Measurements from ENCODE around the gene SUPT3H. TPM values are rescaled to one million over a fixed set of nuclear protein-coding genes. Genes with fewer than 3 reads are reported as not detected.
A peak's percentile ranks its signal among the peaks of the same experiment; 100 is the strongest.
"Not testable (repeated sequence)": the region's sequence is repeated elsewhere in the genome, so short reads cannot be mapped to it uniquely, and the experiment has no call there.

SUPT3H gene
- total and polyA plus RNA-seq, 2 donors (not counting 1 experiment from before 2014, with no cell fraction given) = 5.5 to 12.4 TPM

GRCh38 chr6:44867571-44868334 is 510.0 kb downstream of the SUPT3H start:
- no peaks in the 10 kb centered on the region for H3K36me3 ChIP-seq (replicated peaks in 1 of 2; ENCODE audit: control extremely low read depth in 1 of 2, control insufficient read depth in 1 of 2, extremely low read depth in 1 of 2, insufficient read depth in 2 of 2, low read length in 1 of 2)
- intact Hi-C loops (cut with micrococcal nuclease) = no loop called here
- TF ChIP-seq, protein P1, sequence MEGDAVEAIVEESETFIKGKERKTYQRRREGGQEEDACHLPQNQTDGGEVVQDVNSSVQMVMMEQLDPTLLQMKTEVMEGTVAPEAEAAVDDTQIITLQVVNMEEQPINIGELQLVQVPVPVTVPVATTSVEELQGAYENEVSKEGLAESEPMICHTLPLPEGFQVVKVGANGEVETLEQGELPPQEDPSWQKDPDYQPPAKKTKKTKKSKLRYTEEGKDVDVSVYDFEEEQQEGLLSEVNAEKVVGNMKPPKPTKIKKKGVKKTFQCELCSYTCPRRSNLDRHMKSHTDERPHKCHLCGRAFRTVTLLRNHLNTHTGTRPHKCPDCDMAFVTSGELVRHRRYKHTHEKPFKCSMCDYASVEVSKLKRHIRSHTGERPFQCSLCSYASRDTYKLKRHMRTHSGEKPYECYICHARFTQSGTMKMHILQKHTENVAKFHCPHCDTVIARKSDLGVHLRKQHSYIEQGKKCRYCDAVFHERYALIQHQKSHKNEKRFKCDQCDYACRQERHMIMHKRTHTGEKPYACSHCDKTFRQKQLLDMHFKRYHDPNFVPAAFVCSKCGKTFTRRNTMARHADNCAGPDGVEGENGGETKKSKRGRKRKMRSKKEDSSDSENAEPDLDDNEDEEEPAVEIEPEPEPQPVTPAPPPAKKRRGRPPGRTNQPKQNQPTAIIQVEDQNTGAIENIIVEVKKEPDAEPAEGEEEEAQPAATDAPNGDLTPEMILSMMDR (IDR thresholded peaks at IDR 0.05) = no peak
- no peak for TF ChIP-seq EZH2 (IDR thresholded peaks at IDR 0.05; ENCODE audit: borderline replicate concordance, insufficient read depth, low read depth, low read length, poor library complexity, severe bottlenecking)
- H3K4me2 ChIP-seq (replicated peaks; ENCODE audit: low read depth, low read length, poor library complexity, severe bottlenecking) = no peak overlapping the region
- Mint-ChIP-seq H3K4me1 (peaks cover 14% of the 10 kb centered on the region), H3K27ac (no peak overlapping the region), H3K9me3 (ENCODE audit: insufficient read depth) (peaks cover 2% of the 10 kb centered on the region), H3K4me3 (no peak overlapping the region), H3K27me3 (no peaks in the 10 kb centered on the region)
- H2AFZ ChIP-seq (ENCODE audit: insufficient read depth, low read depth, low read length, poor library complexity, severe bottlenecking) = no peak overlapping the region
- H3K79me2 ChIP-seq (ENCODE audit: control insufficient read depth, insufficient read depth, low read length) = no peaks in the 10 kb centered on the region
- no peaks in the 10 kb centered on the region for H4K20me1 ChIP-seq (ENCODE audit: control insufficient read depth, insufficient read depth, low read length, poor library complexity, severe bottlenecking)
- no peak overlapping the region for H3K4me3 ChIP-seq (ENCODE audit: control extremely low read depth in 1 of 5, extremely low read depth in 1 of 5, insufficient read depth in 1 of 5, low read depth in 2 of 5, low read length in 4 of 5)
- no peak overlapping the region for H3K9ac ChIP-seq (ENCODE audit: low read length)
- ChIA-PET CTCF (interaction anchor here (0.6 kb wide), 1 partner anchor 346 kb away, joined by 3 read pairs; no protein-coding TSS in a partner anchor), POLR2A (no interaction called here)
- DNase-seq (peak; percentile 9), ATAC-seq (ENCODE audit: low read depth) (no peak)
- H3K27me3 ChIP-seq (replicated peaks in 1 of 4; ENCODE audit: control extremely low read depth in 1 of 4, control insufficient read depth in 3 of 4, insufficient read depth in 4 of 4, low read length in 3 of 4) = no peaks in the 10 kb centered on the region
- peaks cover 0 to 9% (median 6%) of the 10 kb centered on the region in 3 donors for H3K9me3 ChIP-seq (ENCODE audit: control extremely low read depth in 1 of 3, control insufficient read depth in 2 of 3, insufficient read depth in 1 of 3, low read length in 2 of 3)
- H3K27ac ChIP-seq (ENCODE audit: low read length in 2 of 2) = no peak overlapping the region
- peaks cover 4 to 12% of the 10 kb centered on the region in 2 donors for H3K4me1 ChIP-seq (ENCODE audit: control insufficient read depth in 2 of 2, insufficient read depth in 2 of 2, low read length in 2 of 2)
- WGBS (ENCODE audit: insufficient coverage) = 100% methylated on average over 1 of the region's 7 CpGs

- intact Hi-C loops (cut with micrococcal nuclease); POLR2A ChIA-PET; H3K4me3 ChIP-seq (ENCODE audit: control extremely low read depth in 1 of 5, extremely low read depth in 1 of 5, insufficient read depth in 1 of 5, low read depth in 2 of 5, low read length in 4 of 5); CTCF ChIA-PET; DNase-seq; ATAC-seq (ENCODE audit: low read depth); H3K9me3 Mint-ChIP-seq (ENCODE audit: insufficient read depth); H3K27me3 Mint-ChIP-seq; H3K27ac Mint-ChIP-seq; H3K79me2 ChIP-seq (ENCODE audit: control insufficient read depth, insufficient read depth, low read length); H3K27me3 ChIP-seq (replicated peaks in 1 of 4; ENCODE audit: control extremely low read depth in 1 of 4, control insufficient read depth in 3 of 4, insufficient read depth in 4 of 4, low read length in 3 of 4); H2AFZ ChIP-seq (ENCODE audit: insufficient read depth, low read depth, low read length, poor library complexity, severe bottlenecking); H3K27ac ChIP-seq (ENCODE audit: low read length in 2 of 2); H3K9ac ChIP-seq (ENCODE audit: low read length); H3K36me3 ChIP-seq (replicated peaks in 1 of 2; ENCODE audit: control extremely low read depth in 1 of 2, control insufficient read depth in 1 of 2, extremely low read depth in 1 of 2, insufficient read depth in 2 of 2, low read length in 1 of 2); H3K4me3 Mint-ChIP-seq; H3K4me2 ChIP-seq (replicated peaks; ENCODE audit: low read depth, low read length, poor library complexity, severe bottlenecking); H3K9me3 ChIP-seq (ENCODE audit: control extremely low read depth in 1 of 3, control insufficient read depth in 2 of 3, insufficient read depth in 1 of 3, low read length in 2 of 3); H4K20me1 ChIP-seq (ENCODE audit: control insufficient read depth, insufficient read depth, low read length, poor library complexity, severe bottlenecking): not testable (repeated sequence)
- H3K4me1 Mint-ChIP-seq = peaks cover 14% of the 10 kb centered on the region
- H3K4me1 ChIP-seq (ENCODE audit: control insufficient read depth in 2 of 2, insufficient read depth in 2 of 2, low read length in 2 of 2) = peaks cover 4 to 12% of the 10 kb centered on the region in 2 donors
- WGBS (ENCODE audit: insufficient coverage) = 92% methylated on average over 1 of the region's 2 CpGs
Measured at GRCh38 chr6:44865184-44865583, 512.5 kb downstream of the SUPT3H start.

All from B cell (primary cell).